Peyer's patch (tissue), 4 donors: ENCODE data around the gene MT1F.
"Not testable (repeated sequence)": the region's sequence is repeated elsewhere in the genome, so short reads cannot be mapped to it uniquely, and the experiment has no call there.

ENCODE experiments used
- CTCF ChIP-seq, 6 experiments: fragments of 450-650 bp in 4 of 6; fragments of 200-600 bp in 2 of 6; sonication (generic) in 1 of 6; IDR thresholded peaks; one replicate each; pipeline ENCODE4 v1.5.1; 2017 to 2019; ENCODE audit warnings: antibody characterized with exemption in 6 of 6, mild to moderate bottlenecking in 3 of 6, moderate library complexity in 1 of 6
- POLR2A ChIP-seq, 2 donors: fragments of 450-650 bp; IDR thresholded peaks; one replicate each; pipeline ENCODE4 v1.5.1; 2017; ENCODE audit warnings: antibody characterized with exemption in 2 of 2, mild to moderate bottlenecking in 2 of 2, moderate library complexity in 2 of 2

- TF ChIP-seq CTCF, POLR2A (IDR thresholded peaks at IDR 0.05): not testable (repeated sequence)
These were observed 7.8 kb downstream of the MT1F start for GRCh38 chr16:56665286-56666261.
